ENCODE data around the gene COQ8A.

COQ8A gene

DNA sequence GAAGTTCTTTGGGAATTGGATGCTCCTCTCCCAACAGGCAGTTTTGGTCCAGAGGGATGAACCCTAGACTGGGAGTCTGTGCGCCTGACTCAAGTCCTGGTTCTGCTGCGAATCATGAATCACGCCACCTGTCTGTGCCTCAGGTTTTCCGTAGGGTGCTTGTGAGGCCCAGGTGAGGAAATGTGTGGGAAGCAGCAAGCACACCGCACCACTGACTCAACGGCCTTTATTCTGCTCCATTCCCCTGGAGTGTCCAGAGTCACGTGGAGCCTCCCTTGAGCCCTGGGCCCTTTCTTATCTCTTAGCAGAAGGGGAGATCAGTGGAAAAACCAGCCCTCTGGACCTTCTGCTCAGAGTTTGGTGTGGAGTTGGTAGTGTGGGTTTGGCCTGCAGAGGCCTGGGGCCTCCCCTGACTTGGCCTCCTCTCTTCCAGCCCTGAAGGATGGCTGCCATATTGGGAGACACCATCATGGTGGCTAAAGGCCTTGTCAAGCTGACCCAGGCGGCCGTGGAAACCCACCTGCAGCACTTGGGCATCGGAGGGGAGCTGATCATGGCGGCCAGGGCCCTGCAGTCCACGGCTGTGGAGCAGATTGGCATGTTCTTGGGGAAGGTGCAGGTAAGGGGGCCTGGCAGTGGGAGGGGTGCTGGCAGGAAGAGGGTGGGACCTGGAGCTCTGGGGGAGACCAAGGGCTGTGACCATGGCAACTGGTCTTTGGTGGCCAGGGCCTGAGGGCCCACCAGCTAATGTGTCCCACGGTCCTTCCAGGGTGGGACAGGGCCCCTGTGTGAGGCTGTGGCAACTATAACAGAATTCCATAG, 21.1 kb downstream of the COQ8A start:
- H3K27ac ChIP-seq (ENCODE audit: low read length): no peak overlapping the region
- H3K79me2 ChIP-seq (ENCODE audit: insufficient read depth, low read length): peaks cover 21% of the 10 kb centered on the region
- H3K4me2 ChIP-seq (ENCODE audit: insufficient read depth, low read length): no peak overlapping the region
- H3K36me3 ChIP-seq (ENCODE audit: insufficient read depth, low read length): peaks cover 11% of the 10 kb centered on the region
- H3K9me3 ChIP-seq (ENCODE audit: insufficient read depth, low read length, severe bottlenecking): no peaks in the 10 kb centered on the region
- H3K4me3 ChIP-seq (ENCODE audit: low read depth in 1 of 2, low read length in 2 of 2): no peak overlapping the region
- no peaks in the 10 kb centered on the region for H3K4me1 ChIP-seq (ENCODE audit: insufficient read depth, low read length)
- H4K20me1 ChIP-seq (ENCODE audit: insufficient read depth, low read length): peaks cover 22% of the 10 kb centered on the region
- no peak overlapping the region for H3K9ac ChIP-seq (ENCODE audit: low read depth, low read length)
- H3K27me3 ChIP-seq (ENCODE audit: insufficient read depth, low read length, poor library complexity): no peaks in the 10 kb centered on the region
- no peak overlapping the region for H2AFZ ChIP-seq (ENCODE audit: low read depth, low read length)
- ATAC-seq (ENCODE audit: insufficient read depth, low read depth) (no peak), DNase-seq (no peak)
- no peak for TF ChIP-seq EZH2 (IDR thresholded peaks at IDR 0.05; ENCODE audit: borderline replicate concordance, low read depth, low read length, severe bottlenecking)
- TF ChIP-seq, protein P1, sequence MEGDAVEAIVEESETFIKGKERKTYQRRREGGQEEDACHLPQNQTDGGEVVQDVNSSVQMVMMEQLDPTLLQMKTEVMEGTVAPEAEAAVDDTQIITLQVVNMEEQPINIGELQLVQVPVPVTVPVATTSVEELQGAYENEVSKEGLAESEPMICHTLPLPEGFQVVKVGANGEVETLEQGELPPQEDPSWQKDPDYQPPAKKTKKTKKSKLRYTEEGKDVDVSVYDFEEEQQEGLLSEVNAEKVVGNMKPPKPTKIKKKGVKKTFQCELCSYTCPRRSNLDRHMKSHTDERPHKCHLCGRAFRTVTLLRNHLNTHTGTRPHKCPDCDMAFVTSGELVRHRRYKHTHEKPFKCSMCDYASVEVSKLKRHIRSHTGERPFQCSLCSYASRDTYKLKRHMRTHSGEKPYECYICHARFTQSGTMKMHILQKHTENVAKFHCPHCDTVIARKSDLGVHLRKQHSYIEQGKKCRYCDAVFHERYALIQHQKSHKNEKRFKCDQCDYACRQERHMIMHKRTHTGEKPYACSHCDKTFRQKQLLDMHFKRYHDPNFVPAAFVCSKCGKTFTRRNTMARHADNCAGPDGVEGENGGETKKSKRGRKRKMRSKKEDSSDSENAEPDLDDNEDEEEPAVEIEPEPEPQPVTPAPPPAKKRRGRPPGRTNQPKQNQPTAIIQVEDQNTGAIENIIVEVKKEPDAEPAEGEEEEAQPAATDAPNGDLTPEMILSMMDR (IDR thresholded peaks at IDR 0.05; ENCODE audit: borderline replicate concordance, extremely low read depth, low read length, poor library complexity, severe bottlenecking): no peak

DNA sequence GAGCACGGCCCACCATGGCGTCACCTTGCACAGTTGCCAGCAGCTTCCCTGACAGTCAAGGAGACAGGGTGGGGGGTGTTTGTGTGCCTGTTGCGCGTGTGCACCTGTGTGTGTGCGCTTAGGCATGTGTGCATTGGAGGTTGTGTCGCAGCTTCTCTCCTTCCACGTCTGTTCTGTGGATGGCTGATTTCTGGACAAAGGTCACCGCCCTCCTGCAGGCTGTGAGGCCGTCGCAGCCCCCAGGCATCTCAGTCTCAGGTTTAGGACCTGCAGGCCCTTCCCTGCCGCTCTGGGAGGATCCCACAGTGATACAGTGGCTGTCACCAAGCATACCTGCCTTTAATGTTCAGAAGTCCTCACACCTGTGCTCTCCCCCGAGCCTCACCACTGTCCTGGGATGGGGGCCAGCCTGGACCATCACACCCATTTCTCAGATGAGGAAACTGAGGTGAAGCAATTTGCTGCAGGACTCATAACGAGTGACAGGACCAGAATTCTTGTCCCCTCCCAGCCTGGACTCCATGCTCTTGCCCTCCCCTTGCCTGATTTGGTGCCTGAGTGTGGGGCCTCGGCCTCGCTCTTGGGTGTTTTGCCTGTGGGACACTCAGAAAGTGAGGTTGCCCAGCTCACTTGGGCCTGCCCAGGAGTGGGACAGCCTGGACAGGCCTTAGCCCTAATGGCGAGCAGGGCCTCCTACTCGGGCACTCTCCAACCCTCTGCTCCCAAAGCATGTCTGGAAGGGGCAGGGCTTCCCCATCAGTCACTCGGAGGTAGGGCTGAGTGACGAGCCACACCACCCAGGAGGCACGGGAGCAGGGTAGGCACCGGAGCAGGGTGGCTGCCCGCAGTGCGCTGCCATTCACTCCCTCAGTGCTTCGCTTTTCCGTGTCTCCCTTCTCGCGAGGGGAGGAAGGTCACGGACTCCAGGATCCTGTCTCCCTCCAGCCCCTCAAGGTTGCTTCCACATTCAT, 22.6 kb downstream of the COQ8A start:
- peaks cover 21% of the 10 kb centered on the region for H3K79me2 ChIP-seq (ENCODE audit: insufficient read depth, low read length)
- no peak overlapping the region for H2AFZ ChIP-seq (ENCODE audit: low read depth, low read length)
- no peak for TF ChIP-seq EZH2 (IDR thresholded peaks at IDR 0.05; ENCODE audit: borderline replicate concordance, low read depth, low read length, severe bottlenecking)
- TF ChIP-seq, protein P1 (IDR thresholded peaks at IDR 0.05; ENCODE audit: borderline replicate concordance, extremely low read depth, low read length, poor library complexity, severe bottlenecking): no peak
- no peaks in the 10 kb centered on the region for H3K9me3 ChIP-seq (ENCODE audit: insufficient read depth, low read length, severe bottlenecking)
- H3K4me1 ChIP-seq (ENCODE audit: insufficient read depth, low read length): no peaks in the 10 kb centered on the region
- no peak overlapping the region for H3K9ac ChIP-seq (ENCODE audit: low read depth, low read length)
- no peak overlapping the region for H3K4me3 ChIP-seq (ENCODE audit: low read depth in 1 of 2, low read length in 2 of 2)
- no peak for ATAC-seq (ENCODE audit: insufficient read depth, low read depth)
- no peaks in the 10 kb centered on the region for H3K27me3 ChIP-seq (ENCODE audit: insufficient read depth, low read length, poor library complexity)
- H3K4me2 ChIP-seq (ENCODE audit: insufficient read depth, low read length): no peak overlapping the region
- H4K20me1 ChIP-seq (ENCODE audit: insufficient read depth, low read length): peaks cover 24% of the 10 kb centered on the region
- DNase-seq: no peak
- H3K36me3 ChIP-seq (ENCODE audit: insufficient read depth, low read length): peaks cover 17% of the 10 kb centered on the region
- H3K27ac ChIP-seq (ENCODE audit: low read length): no peak overlapping the region

DNA sequence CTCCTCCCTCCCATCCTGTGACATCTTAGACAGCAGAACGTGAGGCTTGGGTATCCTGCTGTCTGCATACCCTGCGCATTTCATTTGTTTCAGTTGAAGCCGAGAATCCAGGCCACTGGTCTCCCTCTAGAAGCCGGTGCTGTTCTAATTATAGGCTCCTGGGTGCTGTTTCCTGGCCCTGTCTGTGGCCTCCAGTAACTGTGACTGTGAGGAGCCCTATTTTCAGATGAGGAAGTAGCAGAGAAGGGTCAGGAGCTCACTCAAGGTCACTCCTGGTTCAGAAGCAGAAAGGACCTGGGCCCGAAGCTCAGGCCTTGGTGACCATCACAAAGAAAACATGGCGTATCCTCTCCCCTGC, 24.0 kb downstream of the COQ8A start:
- Histone ChIP-seq H2AFZ (ENCODE audit: low read depth, low read length) (no peak overlapping the region), H3K9ac (ENCODE audit: low read depth, low read length) (no peak overlapping the region), H3K27ac (ENCODE audit: low read length) (no peak overlapping the region), H3K4me1 (ENCODE audit: insufficient read depth, low read length) (no peaks in the 10 kb centered on the region), H3K4me2 (ENCODE audit: insufficient read depth, low read length) (no peak overlapping the region), H3K36me3 (ENCODE audit: insufficient read depth, low read length) (peaks cover 17% of the 10 kb centered on the region), H3K27me3 (ENCODE audit: insufficient read depth, low read length, poor library complexity) (no peaks in the 10 kb centered on the region), H3K9me3 (ENCODE audit: insufficient read depth, low read length, severe bottlenecking) (no peaks in the 10 kb centered on the region), H3K4me3 (ENCODE audit: low read depth in 1 of 2, low read length in 2 of 2) (no peak overlapping the region), H3K79me2 (ENCODE audit: insufficient read depth, low read length) (peaks cover 12% of the 10 kb centered on the region), H4K20me1 (ENCODE audit: insufficient read depth, low read length) (peaks cover 24% of the 10 kb centered on the region)
- no peak for DNase-seq
- no peak for ATAC-seq (ENCODE audit: insufficient read depth, low read depth)
- TF ChIP-seq EZH2 (IDR thresholded peaks at IDR 0.05; ENCODE audit: borderline replicate concordance, low read depth, low read length, severe bottlenecking): no peak
- TF ChIP-seq, protein P1 (IDR thresholded peaks at IDR 0.05; ENCODE audit: borderline replicate concordance, extremely low read depth, low read length, poor library complexity, severe bottlenecking): no peak

Measured in DND-41 (cell line).